Loucy (cell line): ENCODE measurements around the gene MRPL49.

ENCODE experiments used
- H2AFZ ChIP-seq: fragments of 200-600 bp; sonication (generic); 2 replicates; pipeline ENCODE4 v1.6.0; 2016; ENCODE audit warnings: antibody characterized with exemption, mild to moderate bottlenecking, low read length, moderate library complexity
- H3F3A ChIP-seq: fragments of 200-600 bp; 2 replicates; pipeline ENCODE4 v1.6.0; 2016; ENCODE audit warnings: antibody characterized with exemption, low read depth, mild to moderate bottlenecking
- H3K27me3 ChIP-seq: fragments of 200-600 bp; sonication (generic); 2 replicates; pipeline ENCODE4 v1.6.1; 2014; ENCODE audit warnings: low read length, mild to moderate bottlenecking; ENCODE audit not compliant: insufficient read depth, poor library complexity, severe bottlenecking
- H3K36me3 ChIP-seq: fragments of 200-600 bp; sonication (generic); 2 replicates; pipeline ENCODE4 v1.6.1; 2016; ENCODE audit warnings: low read length; ENCODE audit not compliant: insufficient read depth
- H3K4me1 ChIP-seq: fragments of 200-600 bp; sonication (generic); 2 replicates; pipeline ENCODE4 v1.5.1; 2014; ENCODE audit warnings: low read length, mild to moderate bottlenecking; ENCODE audit not compliant: insufficient read depth, poor library complexity, severe bottlenecking
- H3K4me2 ChIP-seq: fragments of 200-600 bp; sonication (generic); 2 replicates; pipeline ENCODE4 v1.6.0; 2014; ENCODE audit warnings: antibody characterized with exemption, low read length, low read depth, mild to moderate bottlenecking; ENCODE audit not compliant: poor library complexity, severe bottlenecking
- H3K4me3 ChIP-seq: fragments of 200-600 bp; sonication (generic); 2 replicates; pipeline ENCODE4 v1.5.1; 2014; ENCODE audit warnings: low read length, mild to moderate bottlenecking, mixed read lengths; ENCODE audit not compliant: poor library complexity, severe bottlenecking
- H3K79me2 ChIP-seq: fragments of 200-600 bp; sonication (generic); 2 replicates; pipeline ENCODE4 v1.6.1; 2014; ENCODE audit warnings: low read length; ENCODE audit not compliant: insufficient read depth
- H3K9ac ChIP-seq: fragments of 200-600 bp; sonication (generic); 2 replicates; pipeline ENCODE4 v1.6.0; 2014; ENCODE audit warnings: mild to moderate bottlenecking, low read depth, low read length, moderate library complexity; ENCODE audit not compliant: poor library complexity, severe bottlenecking
- H3K9me2 ChIP-seq: fragments of 200-600 bp; sonication (generic); replicated peaks from 2 replicates; pipeline ENCODE4 v1.6.1; 2016; ENCODE audit warnings: low read depth, low read length, mixed read lengths
- H3K9me3 ChIP-seq: fragments of 200-600 bp; sonication (generic); 2 replicates; pipeline ENCODE4 v1.6.1; 2014; ENCODE audit warnings: mild to moderate bottlenecking, antibody characterized with exemption, low read length, low read depth; ENCODE audit not compliant: insufficient read depth
- H4K20me1 ChIP-seq: fragments of 200-600 bp; sonication (generic); 2 replicates; pipeline ENCODE4 v1.6.0; 2014; ENCODE audit warnings: antibody characterized with exemption, low read length, mild to moderate bottlenecking; ENCODE audit not compliant: insufficient read depth, poor library complexity, severe bottlenecking
- CTCF ChIP-seq: fragments of 200-600 bp; sonication (generic); conservative IDR thresholded peaks from 2 replicates; pipeline ENCODE4 v1.5.1; 2014; ENCODE audit warnings: mild to moderate bottlenecking, antibody characterized with exemption, low read length
- EZH2phosphoT487 ChIP-seq: fragments of 200-600 bp; IDR thresholded peaks from 2 replicates; pipeline ENCODE4 v1.6.1; 2018; ENCODE audit warnings: antibody characterized with exemption, mild to moderate bottlenecking, moderate library complexity, borderline replicate concordance

The MRPL49 gene

GRCh38 chr11:65095974-65096806 is 25.9 kb upstream of the MRPL49 start, which contains the start of gene VPS51:
VPS51 (plus strand) TSS chr11:65096214; CDS start chr11:65096251, 37 bp downstream.
- Histone ChIP-seq H3K79me2 (peaks cover 38% of the 10 kb centered on the region), H3K27me3 (no peaks in the 10 kb centered on the region), H3K9ac (peak within 1 kb of the TSS; percentile 87), H3K9me2 (no peaks in the 10 kb centered on the region), H3K4me3 (peak within 1 kb of the TSS; percentile 96), H4K20me1 (peaks cover 14% of the 10 kb centered on the region), H3K9me3 (no peaks in the 10 kb centered on the region), H3K4me2 (peak within 1 kb of the TSS; percentile 97), H2AFZ (peak within 1 kb of the TSS; percentile 92), H3K4me1 (peaks cover 20% of the 10 kb centered on the region), H3F3A (no peaks in the 10 kb centered on the region), H3K36me3 (no peaks in the 10 kb centered on the region)
- no peak for TF ChIP-seq CTCF
- no peak for TF ChIP-seq EZH2phosphoT487

- Histone ChIP-seq H3K9me3 (no peaks in the 10 kb centered on the region), H2AFZ (no peak overlapping the region)
- no peak for TF ChIP-seq EZH2phosphoT487
- TF ChIP-seq CTCF: no peak
Measured at GRCh38 chr11:65096926-65097325, 25.2 kb upstream of the MRPL49 start.

GRCh38 chr11:65100674-65101350 is 21.3 kb upstream of the MRPL49 start:
- no peaks in the 10 kb centered on the region for H3K9me2 ChIP-seq
- no peak overlapping the region for H3K9ac ChIP-seq
- no peaks in the 10 kb centered on the region for H3F3A ChIP-seq
- H3K27me3 ChIP-seq: no peaks in the 10 kb centered on the region
- H3K4me3 ChIP-seq: no peak overlapping the region
- peaks cover 24% of the 10 kb centered on the region for H3K4me1 ChIP-seq
- H3K79me2 ChIP-seq: peaks cover 49% of the 10 kb centered on the region
- TF ChIP-seq CTCF (peak; percentile 28; the same call in 1 of the 2 replicates), EZH2phosphoT487 (no peak)
- H3K36me3 ChIP-seq: no peaks in the 10 kb centered on the region
- no peaks in the 10 kb centered on the region for H3K9me3 ChIP-seq
- no peak overlapping the region for H3K4me2 ChIP-seq
- H2AFZ ChIP-seq: no peak overlapping the region
- peaks cover 14% of the 10 kb centered on the region for H4K20me1 ChIP-seq

More at GRCh38 chr11:65096926-65097325, 25.2 kb upstream of the MRPL49 start:
- H3K4me3 ChIP-seq: peak overlapping the region; percentile 96
- no peaks in the 10 kb centered on the region for H3F3A ChIP-seq
- H3K27me3 ChIP-seq: no peaks in the 10 kb centered on the region
- no peaks in the 10 kb centered on the region for H3K9me2 ChIP-seq
- peaks cover 39% of the 10 kb centered on the region for H3K79me2 ChIP-seq
- peak overlapping the region; percentile 87 for H3K9ac ChIP-seq
- peak overlapping the region; percentile 97 for H3K4me2 ChIP-seq
- peaks cover 14% of the 10 kb centered on the region for H4K20me1 ChIP-seq
- no peaks in the 10 kb centered on the region for H3K36me3 ChIP-seq
- peaks cover 20% of the 10 kb centered on the region for H3K4me1 ChIP-seq
